ENCODE data around the gene PCBP3. TPM values are rescaled to one million over a fixed set of nuclear protein-coding genes. Genes with fewer than 3 reads are reported as not detected.

PCBP3 gene
- total and polyA plus RNA-seq, 2 of the 13 experiments (the other 11 are each of a cell fraction or from before 2014, with no cell fraction given) = not detected

DNA sequence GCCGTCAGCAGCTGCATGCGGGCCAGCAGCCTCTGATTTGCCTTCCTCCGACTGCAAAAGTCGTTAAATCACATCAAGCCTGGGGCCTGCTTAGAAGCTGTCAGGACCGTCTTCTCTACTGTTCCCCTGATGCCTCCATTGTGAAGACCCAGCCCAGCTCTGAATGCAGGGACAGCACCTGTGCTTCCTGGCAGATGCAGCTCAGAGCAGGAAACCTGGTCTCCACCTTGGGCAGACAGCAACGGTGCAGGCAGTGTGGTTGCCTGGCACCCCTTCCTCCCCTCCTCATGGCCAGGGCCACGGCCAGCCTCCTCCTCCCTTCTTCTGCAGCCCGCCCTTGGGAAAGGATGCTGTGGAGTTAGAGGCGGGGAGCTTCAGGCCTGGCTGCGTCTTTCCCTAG lies 245.7 kb downstream of the PCBP3 start:
- FAIRE-seq (no peak), DNase-seq (ENCODE audit: low spot score) (no peak), ATAC-seq (no peak)
- Histone ChIP-seq H3K9me3 (ENCODE audit: low read length) (no peaks in the 10 kb centered on the region), H4K20me1 (ENCODE audit: insufficient read depth, low read length) (no peaks in the 10 kb centered on the region), H3K27me3 (ENCODE audit: control insufficient read depth in 1 of 2, insufficient read depth in 2 of 2, low read length in 2 of 2) (peaks cover 17 to 75% of the 10 kb centered on the region in 2 experiments; a peak in 4 of 5 replicates), H3K36me3 (replicated peaks in 1 of 2; ENCODE audit: control insufficient read depth in 1 of 2, insufficient read depth in 2 of 2, low read length in 2 of 2) (no peaks in the 10 kb centered on the region), H3K9ac (ENCODE audit: insufficient read depth, low read depth, low read length) (no peak overlapping the region), H3K27ac (ENCODE audit: extremely low read length, insufficient read depth, low read length) (no peak overlapping the region), H3K4me3 (replicated peaks in 1 of 3; ENCODE audit: insufficient read depth in 1 of 3, low read depth in 2 of 3, low read length in 3 of 3) (no peak overlapping the region), H3K4me2 (ENCODE audit: low read depth, low read length) (no peak overlapping the region), H3K79me2 (ENCODE audit: insufficient read depth, low read length) (no peaks in the 10 kb centered on the region), H2AFZ (ENCODE audit: low read length) (no peak overlapping the region), H3K4me1 (ENCODE audit: insufficient read depth, low read length) (no peaks in the 10 kb centered on the region)
- CTCF ChIA-PET (ENCODE audit: low intra/inter-chr PET ratio, low total read pairs) = no interaction called here
- WGBS (ENCODE audit: low lambda C conversion rate) = 7% methylated on average over 2 of the region's 10 CpGs
- no TSS peak for BruUV-seq (replicated peaks)
- POLR2A ChIA-PET = no interaction called here
- TF ChIP-seq ZNF781 (CRISPR knock-in tag; IDR thresholded peaks at IDR 0.05; ENCODE audit: borderline replicate concordance, not compliant biosample characterization) = no peak
- TF ChIP-seq CCAR2 (optimal IDR thresholded peaks at IDR 0.05; ENCODE audit: low read depth, low read length) = no peak
- no peak for TF ChIP-seq ZFP62 (CRISPR knock-in tag; IDR thresholded peaks at IDR 0.05)
- no peak for TF ChIP-seq ELF3 (CRISPR knock-in tag; IDR thresholded peaks at IDR 0.05)
- TF ChIP-seq SRSF9 (IDR thresholded peaks at IDR 0.05; ENCODE audit: borderline replicate concordance, insufficient read depth, low read depth, low read length, poor library complexity, severe bottlenecking) = no peak
- TF ChIP-seq CAMTA2 (CRISPR knock-in tag; IDR thresholded peaks at IDR 0.05; ENCODE audit: borderline replicate concordance) = no peak
- TF ChIP-seq, protein P1, sequence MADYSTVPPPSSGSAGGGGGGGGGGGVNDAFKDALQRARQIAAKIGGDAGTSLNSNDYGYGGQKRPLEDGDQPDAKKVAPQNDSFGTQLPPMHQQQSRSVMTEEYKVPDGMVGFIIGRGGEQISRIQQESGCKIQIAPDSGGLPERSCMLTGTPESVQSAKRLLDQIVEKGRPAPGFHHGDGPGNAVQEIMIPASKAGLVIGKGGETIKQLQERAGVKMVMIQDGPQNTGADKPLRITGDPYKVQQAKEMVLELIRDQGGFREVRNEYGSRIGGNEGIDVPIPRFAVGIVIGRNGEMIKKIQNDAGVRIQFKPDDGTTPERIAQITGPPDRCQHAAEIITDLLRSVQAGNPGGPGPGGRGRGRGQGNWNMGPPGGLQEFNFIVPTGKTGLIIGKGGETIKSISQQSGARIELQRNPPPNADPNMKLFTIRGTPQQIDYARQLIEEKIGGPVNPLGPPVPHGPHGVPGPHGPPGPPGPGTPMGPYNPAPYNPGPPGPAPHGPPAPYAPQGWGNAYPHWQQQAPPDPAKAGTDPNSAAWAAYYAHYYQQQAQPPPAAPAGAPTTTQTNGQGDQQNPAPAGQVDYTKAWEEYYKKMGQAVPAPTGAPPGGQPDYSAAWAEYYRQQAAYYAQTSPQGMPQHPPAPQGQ (CRISPR knock-in tag; IDR thresholded peaks at IDR 0.05; ENCODE audit: borderline replicate concordance) = no peak
- in situ Hi-C loops (cut with HindIII; ENCODE audit: extremely low pct_ligation_motif_present, low pct_unique_long_range_greater_than_20kb) = no loop called here
- intact Hi-C loops (cut with micrococcal nuclease; ENCODE audit: unreplicated experiment) = no loop called here

Data from HepG2 (cell line).